HG03460 (cell line): ENCODE data around the gene GAD1.

Source experiments
- ATAC-seq: cut with Tn5 transposase; IDR thresholded peaks from one replicate; pipeline ENCODE4 v1.9.1; 2021; ENCODE audit not compliant: unreplicated experiment

Gene GAD1

DNA sequence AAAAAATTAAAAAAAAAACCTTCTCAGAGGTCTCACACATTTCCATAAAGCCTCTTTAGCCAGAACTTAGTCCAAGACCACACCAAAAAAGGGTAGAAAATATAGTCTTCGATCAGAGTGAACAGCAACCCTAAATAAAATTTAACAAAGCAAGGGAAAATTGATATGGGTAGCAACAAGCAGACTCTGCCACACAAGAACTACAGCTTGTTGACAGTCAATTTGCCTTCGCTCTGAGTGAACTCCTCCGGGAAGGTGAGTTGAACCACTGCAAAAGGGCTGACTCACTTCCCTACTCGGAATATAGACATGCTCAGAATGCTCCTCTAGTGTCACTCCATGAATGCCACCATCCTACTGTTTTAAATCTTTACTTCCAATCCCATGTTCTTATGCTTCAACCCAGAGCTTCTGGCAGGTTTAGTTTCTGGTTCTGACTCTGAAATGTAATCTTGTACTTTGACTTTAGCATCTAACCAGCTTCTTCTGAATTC, 24.1 kb downstream of the GAD1 start:
- no peak for ATAC-seq

DNA sequence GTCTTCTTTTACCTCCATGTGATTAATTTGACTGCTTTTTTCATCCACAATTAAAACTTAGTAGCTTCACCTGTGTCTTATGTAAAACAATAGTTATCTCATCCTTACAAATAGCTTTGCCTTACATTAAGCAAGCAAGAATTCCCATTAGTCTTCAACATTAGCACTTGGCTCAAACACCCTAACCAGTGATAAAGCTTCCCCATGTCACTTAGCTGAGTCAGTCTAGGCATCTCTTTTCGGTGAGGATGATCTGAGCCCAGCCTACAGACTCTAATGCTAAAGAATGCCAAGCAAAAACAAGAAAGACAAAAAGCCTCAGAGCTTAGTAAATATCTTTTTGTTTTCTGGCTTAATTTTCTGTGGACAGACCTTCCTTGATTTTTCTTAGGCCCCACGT, 26.1 kb downstream of the GAD1 start:
- no peak for ATAC-seq

DNA sequence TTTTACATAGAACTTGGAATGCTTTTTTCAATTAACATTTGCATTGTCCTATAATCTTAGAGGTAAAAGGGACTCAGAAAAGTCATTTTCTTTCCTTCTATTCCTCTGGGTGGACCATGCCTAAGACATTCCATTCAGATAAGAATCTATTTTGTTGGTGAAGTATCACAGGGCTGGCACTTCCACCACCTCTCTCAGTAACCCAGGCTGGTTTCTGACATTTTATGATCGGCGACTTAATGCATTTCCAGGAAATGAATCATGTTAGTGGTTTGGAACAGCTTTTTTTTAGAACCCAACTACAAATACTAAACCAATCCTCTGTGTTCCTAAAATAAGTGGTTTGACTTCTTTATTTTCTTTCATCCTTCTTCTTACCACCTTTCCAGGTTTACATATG, 27.0 kb downstream of the GAD1 start:
- ATAC-seq, result no peak

DNA sequence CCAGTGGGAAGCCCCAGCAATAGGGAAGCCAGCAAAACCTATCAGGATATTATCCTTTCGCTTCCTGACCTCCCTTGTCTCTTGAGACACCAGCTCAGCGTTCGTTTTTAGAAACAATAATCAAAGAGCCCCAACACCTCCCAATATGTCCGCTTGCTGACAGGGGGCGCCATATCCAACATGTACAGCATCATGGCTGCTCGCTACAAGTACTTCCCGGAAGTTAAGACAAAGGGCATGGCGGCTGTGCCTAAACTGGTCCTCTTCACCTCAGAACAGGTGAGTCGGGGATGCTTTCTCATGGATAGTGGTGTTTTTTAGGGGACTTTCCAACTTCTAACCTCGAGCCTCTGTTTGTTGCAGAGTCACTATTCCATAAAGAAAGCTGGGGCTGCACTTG, 28.7 kb downstream of the GAD1 start:
- ATAC-seq, result no peak

DNA sequence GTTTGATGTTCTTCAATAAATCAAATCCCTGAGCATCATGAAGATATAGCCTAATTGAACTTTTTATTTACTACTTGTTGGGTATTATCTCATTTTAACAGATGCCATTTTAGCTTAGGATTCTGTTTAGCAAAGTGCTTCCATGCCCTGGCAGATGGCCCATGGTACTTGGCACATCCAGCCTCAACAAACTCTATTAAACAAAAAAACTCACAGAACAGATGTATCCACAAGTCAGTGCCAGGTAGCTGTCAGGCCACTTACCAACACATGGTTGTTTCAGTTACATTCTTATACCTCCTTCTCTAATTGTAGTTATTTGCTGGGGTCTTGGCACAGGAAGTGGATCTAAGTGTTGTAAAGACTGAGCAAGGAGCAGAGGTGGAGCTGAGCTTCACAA, 29.6 kb downstream of the GAD1 start:
- no peak for ATAC-seq

DNA sequence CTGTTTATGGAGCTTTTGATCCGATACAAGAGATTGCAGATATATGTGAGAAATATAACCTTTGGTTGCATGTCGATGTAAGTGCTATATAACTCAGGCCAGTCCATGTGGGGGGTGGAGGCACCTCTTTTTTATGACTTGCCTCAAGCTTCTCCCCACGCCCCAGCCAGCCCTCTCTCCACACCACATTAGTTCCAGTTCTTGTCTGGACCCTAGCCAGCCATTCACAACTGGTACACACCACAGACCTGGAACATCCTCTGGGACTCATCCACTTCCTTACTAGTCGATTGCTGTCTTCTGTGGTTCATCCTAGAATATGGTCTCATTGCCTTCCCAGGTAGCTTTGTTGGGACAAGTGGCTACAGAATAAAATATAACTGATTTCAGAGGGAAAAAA, 31.0 kb downstream of the GAD1 start:
- ATAC-seq, result no peak

DNA sequence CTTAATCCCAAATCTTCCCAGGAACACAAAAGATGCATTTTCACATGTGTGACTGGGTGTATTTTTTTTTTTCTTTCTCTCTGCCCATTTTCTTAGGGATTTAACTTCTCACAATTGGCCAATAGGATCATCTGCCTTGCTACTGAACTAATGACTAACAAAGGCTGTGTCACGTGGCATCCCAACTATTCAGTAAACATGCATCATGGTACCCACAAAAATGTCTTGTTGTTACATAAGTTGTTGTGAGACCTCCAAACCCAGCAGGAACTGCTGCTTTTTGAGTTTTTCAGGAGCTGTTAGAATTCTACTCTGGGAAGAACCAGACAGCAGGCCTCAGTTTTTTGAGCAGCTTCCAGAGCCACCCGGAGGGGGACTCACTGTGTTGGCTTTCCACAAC, 31.9 kb downstream of the GAD1 start:
- no peak for ATAC-seq

DNA sequence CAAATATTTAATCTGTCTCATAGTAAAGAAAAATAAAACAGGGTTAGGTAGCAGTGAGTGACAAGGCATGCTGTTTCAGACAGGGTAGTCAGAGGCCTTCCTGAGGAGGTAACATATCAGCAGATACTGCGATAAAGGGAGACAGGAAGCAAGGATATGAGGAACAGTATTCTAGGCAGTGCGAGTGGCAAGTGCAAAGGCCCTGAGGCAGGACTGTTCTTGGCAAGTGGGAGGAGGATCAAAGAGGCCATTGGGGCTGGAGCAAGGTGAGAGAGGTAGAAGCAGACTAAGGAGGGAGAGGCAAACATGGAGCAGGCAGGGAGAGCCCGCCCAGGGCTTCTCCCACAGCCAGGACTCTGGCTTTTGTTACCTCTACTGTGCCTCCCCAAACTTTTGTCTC, 33.6 kb downstream of the GAD1 start:
- no peak for ATAC-seq

DNA sequence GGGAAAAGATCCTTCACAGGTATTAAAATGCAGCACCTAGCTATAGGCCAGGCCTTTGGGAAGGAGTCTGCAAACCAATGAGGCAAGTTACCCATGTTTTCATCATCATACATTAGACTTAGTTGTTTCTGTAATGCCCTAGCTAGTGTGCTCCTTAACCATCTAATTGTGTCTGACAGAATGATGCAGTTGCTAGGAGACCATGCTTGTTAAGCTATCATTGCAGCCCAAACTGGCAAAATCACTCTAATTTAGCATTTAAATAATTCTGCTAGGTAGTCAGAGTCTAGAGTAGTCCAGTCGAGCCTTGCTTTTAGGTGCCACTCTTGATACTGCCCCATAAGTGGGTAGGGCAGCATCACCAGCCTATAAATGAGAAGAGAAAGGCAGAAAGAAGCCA, 34.9 kb downstream of the GAD1 start:
- ATAC-seq, result no peak

DNA sequence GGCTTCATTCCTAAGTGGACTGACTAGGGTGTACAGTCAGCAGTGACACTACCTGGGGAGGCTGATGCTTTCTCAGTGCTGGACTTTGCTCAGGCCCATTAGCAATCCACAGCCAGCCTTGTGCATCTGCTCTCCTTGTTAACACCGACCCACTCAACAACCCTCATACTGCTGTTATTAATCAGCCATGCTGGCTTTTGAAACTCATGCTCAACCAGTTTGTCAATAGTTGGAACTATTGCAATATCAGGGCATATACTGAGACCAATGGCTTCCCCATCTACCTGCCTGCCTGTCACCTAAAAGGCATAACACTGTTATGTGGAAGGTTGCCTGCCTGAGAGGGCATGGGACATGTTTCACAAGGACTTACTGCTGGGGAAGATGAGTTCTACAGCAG, 39.4 kb downstream of the GAD1 start:
- no peak for ATAC-seq

DNA sequence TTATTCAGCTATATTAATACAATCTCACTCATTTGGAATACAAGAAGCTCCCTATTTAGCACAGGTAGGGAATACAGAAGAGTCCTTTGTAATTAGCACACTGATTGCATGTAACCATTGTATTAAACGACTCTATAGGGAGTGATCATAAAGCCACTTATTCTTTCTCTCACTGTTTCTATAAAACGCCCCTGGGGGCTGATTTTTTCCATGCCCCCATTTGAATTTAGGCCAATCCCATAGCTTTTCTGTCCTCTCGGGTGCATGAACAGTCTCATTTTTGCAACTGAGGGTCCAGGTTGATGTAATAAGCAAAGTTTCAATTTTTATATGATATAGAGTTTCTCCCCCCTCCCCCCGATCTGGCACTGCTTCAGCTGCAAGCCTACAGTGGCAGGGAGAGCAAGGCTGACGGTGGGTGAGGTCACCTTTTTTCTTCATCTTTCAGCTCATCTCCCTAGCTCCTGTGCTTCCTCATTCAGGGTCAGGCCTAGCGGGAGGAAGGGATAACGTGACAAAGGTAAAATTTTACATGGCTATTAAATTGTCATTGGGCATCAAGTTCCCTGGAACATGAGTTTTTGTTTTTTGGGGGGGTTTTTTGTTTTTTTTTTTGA, 45.7 kb downstream of the GAD1 start:
- no peak for ATAC-seq

DNA sequence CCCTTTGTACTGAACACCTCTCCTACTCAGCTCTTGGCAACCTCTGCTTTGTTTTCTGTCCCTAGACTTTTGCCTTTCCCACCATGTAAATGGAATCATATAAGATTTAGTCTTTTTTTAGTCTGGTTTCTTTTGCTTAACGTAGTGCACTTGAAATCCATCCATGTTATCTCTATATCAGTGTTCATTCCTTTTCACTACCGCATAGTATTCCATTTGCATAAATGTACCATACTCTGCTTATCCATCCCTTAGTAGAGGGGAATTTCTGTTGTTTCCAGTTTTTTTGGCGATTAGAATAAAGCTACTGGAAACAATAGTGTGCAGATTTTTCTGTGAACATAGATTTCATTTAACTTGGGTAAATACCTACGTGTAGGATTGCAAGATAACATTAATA, 46.4 kb downstream of the GAD1 start:
- ATAC-seq, result no peak

DNA sequence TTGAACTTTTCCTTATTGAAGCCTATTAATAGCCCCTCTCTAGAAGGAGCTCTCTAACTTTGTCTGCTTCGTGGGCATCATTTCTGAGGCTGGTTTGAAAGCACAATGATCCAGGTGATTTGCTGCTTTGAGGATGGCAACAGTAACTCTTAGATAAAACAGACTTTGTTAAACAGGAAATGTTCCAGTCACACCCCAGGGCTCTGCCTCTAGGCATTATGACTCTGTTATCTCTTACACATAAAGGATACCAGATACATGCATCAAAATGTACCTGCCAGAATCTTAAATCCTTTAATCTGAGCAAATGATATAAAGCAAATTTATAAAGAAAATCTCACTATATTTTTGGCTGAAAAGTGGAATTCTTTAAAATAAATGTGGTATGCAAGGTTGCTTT, 52.3 kb downstream of the GAD1 start:
- no peak for ATAC-seq

DNA sequence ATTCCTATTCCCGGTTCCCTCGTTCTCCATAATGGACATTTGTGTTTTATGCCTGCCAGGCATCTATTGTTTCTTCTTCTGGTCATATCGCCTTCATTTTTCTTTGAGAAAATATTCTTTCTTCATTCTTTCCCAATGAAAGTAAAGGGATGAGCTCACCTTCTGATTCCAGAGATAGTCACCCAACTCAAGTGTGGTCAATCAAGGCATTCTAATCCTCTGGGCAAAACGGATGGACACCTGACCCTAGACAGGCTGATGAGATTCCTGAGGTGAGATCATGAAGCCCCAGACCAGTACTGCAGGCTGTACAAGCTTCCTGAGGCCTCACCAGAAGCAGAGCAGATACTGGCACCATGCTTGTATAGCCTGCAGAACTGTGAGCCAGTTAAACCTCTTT, 52.8 kb downstream of the GAD1 start:
- ATAC-seq, result no peak

DNA sequence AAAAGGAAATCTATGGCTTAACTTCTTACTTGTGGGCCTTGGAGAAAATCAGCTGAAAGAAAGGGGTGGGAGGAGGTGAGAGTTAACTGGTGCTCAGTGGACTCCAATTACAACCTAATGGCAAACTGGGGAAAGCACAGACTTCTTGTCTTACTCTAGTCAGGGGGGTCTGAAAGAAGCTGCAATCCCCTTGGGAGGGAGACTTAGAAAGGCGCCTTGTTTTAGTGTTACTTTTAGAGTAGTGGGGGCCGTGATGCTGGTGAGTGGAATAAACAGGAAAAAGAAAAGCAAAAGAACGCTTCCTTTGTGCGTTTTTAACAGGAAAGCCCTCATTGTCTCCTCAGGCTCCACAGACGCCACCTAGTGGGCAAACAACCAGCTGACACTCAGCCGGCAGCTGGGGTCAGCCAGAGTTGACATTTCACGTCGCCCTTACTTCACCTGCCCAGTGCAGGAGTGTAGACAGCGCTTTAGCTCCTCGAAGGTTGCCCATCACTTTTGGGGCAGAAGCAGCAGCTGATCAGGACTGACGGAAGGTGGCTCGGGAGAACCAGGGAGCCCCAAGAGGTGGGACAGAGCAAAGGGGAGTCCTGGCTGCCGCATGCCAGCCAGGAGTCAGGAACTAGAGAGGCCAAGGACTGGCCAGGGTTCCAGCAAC, 56.5 kb downstream of the GAD1 start:
- peak; percentile 92 for ATAC-seq

DNA sequence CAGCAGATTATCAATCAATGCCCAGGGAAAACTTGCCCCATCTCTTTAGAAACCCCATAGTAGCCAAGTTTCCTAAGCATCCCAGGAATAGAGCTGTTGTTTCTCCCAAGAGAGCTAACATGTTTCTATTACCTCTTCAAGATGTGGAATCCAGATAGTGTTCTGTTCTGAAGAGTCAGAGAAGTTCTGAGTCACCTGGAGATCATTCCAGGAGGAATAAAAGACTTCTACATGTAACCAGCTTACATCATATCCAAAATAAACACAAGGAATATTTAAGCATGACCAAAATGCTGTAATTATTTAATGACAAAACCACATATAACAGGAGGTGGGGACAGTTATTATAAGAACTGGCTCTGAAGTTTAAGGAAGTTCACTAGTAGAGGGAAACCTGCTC, 61.4 kb downstream of the GAD1 start:
- ATAC-seq, result no peak

DNA sequence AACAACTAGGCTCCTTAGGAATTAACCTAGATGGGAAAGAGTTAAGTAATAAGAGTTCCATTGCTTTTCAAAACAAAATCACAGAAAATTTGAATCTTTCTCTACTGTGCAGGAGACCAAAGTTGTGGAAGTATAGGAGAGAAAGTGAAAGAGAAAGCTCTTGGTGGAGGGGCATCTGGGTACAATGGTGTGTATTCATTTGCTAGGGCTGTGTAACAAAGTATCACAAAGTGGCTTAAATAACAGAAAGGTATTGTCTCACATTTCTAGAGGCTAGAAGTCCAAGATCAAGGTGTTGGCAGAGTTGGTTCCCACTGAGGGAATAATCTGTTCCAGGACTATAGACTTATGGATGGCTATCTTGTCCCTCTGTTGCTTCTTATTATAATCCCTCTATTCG, 61.8 kb downstream of the GAD1 start:
- ATAC-seq, result no peak

DNA sequence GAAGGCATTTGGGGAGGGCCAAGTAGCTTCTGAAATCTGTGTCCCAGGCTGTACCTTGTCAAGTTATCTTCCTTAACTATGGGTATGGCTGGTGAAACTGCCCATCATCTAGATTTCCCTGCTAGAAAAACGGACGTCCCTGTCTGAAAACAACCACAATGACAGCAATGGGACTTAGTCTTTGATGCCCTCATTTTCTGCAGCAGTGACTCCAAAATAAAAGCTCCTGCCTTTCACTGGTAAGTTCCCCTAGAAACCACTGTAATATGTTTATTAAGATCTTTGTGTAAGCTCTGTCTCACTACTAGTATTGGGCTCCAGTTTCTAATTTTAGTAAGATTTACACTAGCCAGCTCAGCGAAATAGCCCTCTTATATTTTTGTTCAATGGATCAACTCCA, 65.2 kb downstream of the GAD1 start:
- ATAC-seq, result no peak

DNA sequence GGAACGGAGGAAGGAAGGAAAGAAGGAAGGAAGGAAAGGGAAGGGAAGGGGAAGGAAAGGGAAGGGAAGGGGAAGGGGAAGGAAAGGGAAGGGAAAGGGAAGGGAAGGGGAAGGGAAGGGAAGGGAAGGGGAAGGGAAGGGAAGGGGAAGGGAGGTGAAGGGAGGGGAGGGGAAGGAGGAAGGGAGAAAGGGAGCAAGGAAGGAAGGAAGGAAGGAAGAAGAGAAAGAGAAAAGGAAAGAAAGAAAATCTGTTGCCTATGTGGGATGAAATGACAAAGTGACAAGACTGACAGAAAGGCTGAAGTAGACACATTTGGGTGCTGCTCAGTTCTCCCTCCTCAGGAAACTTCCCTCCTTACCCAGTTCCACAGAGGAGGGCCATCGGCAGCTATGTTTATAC, 66.1 kb downstream of the GAD1 start:
- ATAC-seq, result no peak

DNA sequence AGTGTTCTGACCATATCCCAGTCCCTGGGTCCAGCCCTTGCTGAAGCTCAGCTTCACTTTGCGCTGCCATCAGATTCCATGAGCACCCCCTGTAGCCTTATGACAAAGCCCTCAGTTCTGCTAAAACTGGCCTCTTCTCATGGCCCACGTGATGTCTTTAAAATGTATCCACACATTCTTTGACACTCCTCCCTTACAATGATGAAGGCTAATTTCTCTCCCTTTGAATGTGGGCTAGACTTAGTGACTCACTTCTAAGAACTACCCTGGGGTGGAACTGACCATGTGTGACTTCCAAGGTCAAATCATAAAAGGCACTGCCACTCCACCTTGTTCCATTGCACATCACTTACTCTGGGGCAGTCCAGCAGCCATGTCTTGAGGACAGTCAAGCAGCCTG, 67.0 kb downstream of the GAD1 start:
- ATAC-seq, result no peak

DNA sequence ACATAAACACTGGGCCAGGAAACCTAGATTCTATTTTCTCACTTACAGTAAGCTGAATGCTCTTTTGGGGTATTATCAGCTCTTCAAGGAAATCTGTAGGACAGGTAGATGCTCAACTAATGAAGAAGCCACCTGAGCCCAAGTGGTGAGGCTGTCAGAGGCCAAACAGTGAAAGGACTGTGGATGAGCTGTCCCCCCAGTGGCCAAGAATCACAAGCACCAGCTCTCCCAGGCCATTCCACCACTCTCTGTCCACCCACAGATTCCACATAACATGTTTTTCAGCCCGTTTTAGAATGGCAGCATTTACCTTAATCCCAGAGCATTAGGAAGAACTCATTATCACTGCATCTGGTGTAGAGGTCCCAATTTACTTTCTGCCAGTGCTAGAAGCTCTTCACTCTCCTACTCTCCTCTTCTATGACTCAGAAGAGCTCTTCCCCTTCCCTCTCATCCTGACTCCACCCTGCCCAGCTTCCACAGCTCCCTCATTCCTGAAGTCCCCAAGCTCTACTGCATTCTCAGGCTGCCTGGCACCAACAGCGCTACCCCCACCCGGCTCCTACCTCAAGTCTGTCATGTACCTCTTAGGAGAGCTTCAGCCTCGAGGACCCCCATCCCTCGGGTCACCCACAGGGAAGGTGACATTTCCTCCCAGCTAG, 68.6 kb downstream of the GAD1 start:
- no peak for ATAC-seq

DNA sequence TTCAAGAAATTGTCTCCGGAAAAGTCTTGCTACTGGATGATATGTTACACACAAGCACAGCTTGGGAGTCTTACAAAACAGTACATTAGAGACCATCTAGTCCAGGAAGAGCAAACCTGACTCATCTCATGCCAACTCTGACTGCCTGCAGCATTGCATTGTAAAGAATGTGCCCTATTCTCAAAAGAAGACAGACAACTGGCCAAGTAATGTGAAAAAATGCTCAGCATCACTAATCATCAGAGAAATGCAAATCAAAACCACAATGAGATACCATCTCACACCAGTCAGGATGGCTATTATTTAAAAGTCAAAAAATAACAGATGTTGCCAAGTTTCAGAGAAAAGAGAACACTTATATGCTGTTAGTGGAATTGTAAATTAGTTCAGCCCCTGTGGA, 69.7 kb downstream of the GAD1 start:
- no peak for ATAC-seq

DNA sequence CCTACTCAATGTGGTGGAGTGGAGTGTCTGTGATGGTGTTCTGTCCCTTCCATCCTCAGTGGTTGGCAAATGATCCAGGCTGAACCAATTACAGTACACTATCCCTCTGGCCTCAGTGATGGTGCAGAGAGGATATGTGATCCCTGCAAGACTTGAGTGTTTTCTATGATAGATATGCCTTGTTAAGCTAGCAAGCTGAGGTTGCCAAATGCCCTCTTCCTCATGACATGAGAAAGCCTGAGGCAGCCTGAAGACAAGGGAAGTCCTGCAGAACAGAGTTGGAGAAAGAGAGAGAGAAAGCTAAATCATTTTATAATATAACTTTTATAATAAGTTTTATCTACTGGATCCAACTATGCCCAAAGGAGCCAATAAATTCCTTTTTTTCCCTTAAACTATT, 70.8 kb downstream of the GAD1 start:
- no peak for ATAC-seq
